Kidney capillary endothelial cell (primary cell): Measurements from ENCODE around the gene NDRG2.
A peak's percentile ranks its signal among the peaks of the same experiment; 100 is the strongest.
"Not testable (repeated sequence)": the region's sequence is repeated elsewhere in the genome, so short reads cannot be mapped to it uniquely, and the experiment has no call there.

Experiments used
- DNase-seq: peaks from one replicate; pipeline ENCODE4 v3.0.0-alpha.2; 2018; ENCODE audit warnings: low spot score

Gene NDRG2

GRCh38 chr14:21055432-21056117, 30.7 kb upstream of the NDRG2 start:
- DNase-seq, result no peak

GRCh38 chr14:21054768-21055145, 29.9 kb upstream of the NDRG2 start:
- no peak for DNase-seq

- DNase-seq, result no peak
These were observed 29.4 kb upstream of the NDRG2 start for GRCh38 chr14:21054123-21054767.

GRCh38 chr14:21053184-21054122, 28.6 kb upstream of the NDRG2 start:
- no peak for DNase-seq

- no peak for DNase-seq
These were observed 25.7 kb upstream of the NDRG2 start for GRCh38 chr14:21050597-21050996.

GRCh38 chr14:21049271-21049673, 24.4 kb upstream of the NDRG2 start:
- no peak for DNase-seq

- DNase-seq, result no peak
These were observed 23.8 kb upstream of the NDRG2 start for GRCh38 chr14:21048638-21049037.

- DNase-seq, result no peak
These were observed 22.5 kb upstream of the NDRG2 start for GRCh38 chr14:21047378-21047781.

GRCh38 chr14:21043974-21044618, 19.2 kb upstream of the NDRG2 start:
- DNase-seq, result peak; percentile 32

- DNase-seq, result no peak
These were observed 18.6 kb upstream of the NDRG2 start for GRCh38 chr14:21043387-21043973.

GRCh38 chr14:21042918-21043317, 18.1 kb upstream of the NDRG2 start:
- no peak for DNase-seq

GRCh38 chr14:21041676-21042433, 17.0 kb upstream of the NDRG2 start, which contains the start of gene RNASE7:
Gene RNASE7 (plus strand): TSS chr14:21042362. CDS start chr14:21042993, 631 bp downstream.
- DNase-seq, result no peak

- not testable (repeated sequence) for DNase-seq
These were observed 16.1 kb upstream of the NDRG2 start for GRCh38 chr14:21040941-21041340.

- DNase-seq, result no peak
These were observed 15.6 kb upstream of the NDRG2 start for GRCh38 chr14:21040370-21040925.

GRCh38 chr14:21039585-21040369, 14.9 kb upstream of the NDRG2 start:
- DNase-seq, result peak; percentile 42

- no peak for DNase-seq
These were observed 13.9 kb upstream of the NDRG2 start for GRCh38 chr14:21038441-21039422.

GRCh38 chr14:21037156-21037555, 12.3 kb upstream of the NDRG2 start:
- no peak for DNase-seq

- DNase-seq, result no peak
These were observed 11.9 kb upstream of the NDRG2 start for GRCh38 chr14:21036751-21037150.

GRCh38 chr14:21034707-21035106, 9.8 kb upstream of the NDRG2 start, which contains the start of gene RNASE13:
Gene RNASE13 (minus strand): TSS chr14:21034807. CDS start chr14:21034288, 519 bp downstream.
- no peak for DNase-seq
